ENCODE data around the gene LRRC45.

The LRRC45 gene

DNA sequence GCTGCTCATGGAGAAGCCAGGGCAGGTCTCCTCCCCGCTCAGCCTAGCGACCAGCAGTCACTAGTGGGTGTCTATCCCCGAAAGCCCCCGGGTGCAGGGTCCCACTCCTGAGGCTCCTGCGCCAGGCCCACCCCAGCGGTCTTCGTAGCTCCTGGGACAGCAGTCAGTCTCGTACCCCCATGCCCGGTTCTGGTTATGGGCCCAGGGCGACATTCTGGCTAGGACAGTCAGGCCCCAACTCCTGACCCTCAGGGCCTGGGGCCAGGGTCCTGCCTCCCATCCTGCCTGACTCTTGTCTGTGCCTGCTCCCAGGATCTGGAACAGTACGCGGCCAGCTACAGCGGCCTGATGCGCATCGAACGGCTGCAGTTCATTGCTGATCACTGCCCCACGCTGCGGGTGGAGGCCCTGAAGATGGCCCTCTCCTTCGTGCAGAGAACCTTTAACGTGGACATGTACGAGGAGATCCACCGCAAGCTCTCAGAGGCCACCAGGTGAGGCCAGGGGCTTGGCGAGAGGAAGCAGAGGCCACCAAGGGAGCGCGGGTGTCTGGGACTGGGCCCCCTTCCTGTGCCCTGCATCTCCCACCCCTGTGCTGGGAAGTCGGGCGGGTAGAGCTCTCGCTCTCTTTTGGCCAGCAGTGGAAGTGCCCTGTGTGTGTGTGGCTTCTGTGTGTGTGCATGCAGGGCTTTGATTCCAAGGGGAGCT is 30.6 kb downstream of the LRRC45 start:
- no peak for DNase-seq

DNA sequence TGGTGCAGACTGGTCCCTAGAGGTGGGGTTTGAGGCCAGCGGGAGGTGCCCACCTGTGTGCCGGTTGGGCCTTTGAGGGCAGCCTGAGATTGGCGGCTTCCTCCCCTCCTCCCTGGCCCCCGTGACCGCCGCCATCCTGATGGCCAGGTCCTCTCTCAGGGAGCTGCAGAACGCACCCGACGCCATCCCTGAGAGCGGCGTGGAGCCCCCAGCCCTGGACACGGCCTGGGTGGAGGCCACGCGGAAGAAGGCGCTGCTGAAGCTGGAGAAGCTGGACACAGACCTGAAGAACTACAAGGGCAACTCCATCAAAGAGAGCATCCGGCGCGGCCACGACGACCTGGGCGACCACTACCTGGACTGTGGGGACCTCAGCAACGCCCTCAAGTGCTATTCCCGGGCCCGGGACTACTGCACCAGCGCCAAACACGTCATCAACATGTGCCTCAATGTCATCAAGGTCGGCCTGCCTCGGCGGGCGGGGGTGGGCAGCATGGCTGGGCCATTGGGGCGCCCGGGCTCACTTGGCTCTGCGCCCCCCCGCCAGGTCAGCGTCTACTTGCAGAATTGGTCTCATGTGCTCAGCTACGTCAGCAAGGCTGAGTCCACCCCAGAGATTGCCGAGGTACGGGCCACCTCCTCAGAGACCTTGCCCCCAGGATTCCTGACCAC is 31.4 kb downstream of the LRRC45 start:
- no peak for DNase-seq

DNA sequence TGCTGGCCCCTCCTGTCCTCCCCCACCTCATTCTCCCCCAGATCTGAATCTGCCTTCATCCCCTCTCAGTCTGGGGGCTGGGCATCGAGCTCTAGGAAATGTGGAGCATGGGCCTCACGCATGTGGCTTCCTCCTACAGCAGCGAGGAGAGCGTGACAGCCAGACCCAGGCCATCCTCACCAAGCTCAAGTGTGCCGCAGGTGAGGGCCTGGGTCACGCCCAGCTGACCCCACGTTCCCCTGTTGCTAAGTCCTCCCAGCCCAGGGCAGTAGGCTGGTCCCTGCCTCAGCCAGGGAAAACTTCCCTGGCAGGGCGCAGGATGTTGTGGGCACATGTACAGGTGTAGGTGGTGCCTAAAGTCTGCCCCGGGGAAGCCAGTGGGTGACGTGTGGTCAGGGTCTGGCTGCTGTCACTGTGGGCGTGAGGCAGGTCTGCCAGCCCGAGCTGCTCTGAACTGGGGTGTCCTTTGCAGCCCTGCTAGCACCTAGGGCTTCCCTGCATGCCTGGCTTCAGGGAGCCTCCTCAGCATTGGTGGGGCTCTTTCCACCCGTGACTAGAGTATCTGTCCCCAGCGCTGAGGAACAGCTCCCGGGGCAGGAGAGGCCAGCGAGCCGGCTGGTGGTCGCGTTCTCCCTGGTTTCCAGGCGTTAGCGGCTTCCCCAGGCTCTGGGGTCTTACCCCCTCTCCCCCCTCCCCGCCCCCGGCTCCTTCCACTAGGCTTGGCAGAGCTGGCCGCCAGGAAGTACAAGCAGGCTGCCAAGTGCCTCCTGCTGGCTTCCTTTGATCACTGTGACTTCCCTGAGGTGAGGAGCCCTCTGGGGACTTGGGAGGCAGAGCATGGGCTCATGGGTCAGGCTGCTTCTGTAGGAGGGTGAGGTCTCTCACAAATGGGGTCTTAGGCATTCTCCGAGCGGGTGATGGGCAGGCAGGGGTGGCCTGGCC is 32.2 kb downstream of the LRRC45 start:
- DNase-seq: no peak

- DNase-seq: no peak
Observed at GRCh38 chr17:82055965-82056728, 33.0 kb downstream of the LRRC45 start.

DNA sequence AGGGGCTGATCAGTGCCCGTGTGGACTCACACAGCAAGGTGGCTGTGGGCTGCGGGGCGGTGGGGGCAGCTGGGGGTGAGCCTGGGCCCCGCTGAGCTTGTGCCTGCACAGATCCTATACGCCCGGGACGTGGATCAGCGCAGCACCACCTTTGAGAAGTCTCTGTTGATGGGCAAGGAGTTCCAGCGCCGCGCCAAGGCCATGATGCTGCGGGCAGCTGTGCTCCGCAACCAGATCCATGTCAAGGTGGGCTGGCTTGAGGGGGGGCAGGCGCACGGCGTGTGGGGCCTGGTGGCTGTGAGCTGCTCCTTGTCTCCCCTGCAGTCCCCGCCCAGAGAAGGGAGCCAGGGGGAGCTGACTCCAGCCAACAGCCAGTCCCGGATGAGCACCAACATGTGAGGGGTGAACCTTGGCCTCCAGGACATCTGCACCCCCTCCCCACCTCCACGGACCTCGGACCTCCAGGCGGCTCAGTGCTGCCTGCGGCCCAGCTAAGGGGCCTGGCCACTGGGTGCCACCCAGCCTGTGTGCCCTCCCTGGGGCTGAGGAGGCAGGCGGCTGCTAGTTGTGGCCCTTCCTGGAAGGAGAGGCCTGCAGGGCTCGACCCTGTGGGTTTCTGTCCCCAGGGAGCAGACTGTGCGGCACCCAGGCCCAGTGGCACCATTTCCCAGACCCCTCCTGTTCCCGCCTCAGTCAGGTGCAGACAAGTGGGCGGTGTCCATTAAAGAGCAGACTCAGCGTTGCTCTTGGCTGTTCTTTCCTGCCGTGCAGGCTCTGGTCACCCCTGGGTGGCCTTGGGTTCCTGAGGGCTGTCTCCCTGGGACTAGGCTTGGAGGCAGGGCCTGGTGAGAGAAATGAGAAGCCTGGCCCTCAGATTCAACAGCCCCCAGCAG is 33.9 kb downstream of the LRRC45 start:
- no peak for DNase-seq

GRCh38 chr17:82058230-82058854 is 35.2 kb downstream of the LRRC45 start:
- DNase-seq: no peak

GRCh38 chr17:82058855-82059249 is 35.7 kb downstream of the LRRC45 start:
- no peak for DNase-seq

- no peak for DNase-seq
Observed at GRCh38 chr17:82059272-82060000, 36.3 kb downstream of the LRRC45 start.

DNA sequence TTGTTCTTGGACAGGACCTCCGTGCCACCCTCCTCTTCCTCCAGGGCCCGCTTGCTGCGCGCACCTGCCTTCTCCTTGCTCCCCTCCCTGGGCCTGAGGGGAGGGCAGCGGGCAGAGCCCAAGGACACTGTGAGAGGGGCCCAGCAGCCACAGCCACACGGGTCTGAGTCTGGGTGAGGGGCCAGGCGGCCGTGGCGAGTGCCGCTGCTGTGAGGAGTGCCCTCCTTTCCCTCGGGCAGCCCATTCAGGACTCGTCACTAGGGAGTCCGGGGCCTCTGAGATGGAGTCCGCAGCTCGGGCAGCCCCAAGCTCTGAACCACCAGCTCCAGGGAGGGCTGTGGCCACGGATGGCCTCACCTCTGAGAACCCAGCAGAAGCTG is 36.9 kb downstream of the LRRC45 start:
- no peak for DNase-seq

DNA sequence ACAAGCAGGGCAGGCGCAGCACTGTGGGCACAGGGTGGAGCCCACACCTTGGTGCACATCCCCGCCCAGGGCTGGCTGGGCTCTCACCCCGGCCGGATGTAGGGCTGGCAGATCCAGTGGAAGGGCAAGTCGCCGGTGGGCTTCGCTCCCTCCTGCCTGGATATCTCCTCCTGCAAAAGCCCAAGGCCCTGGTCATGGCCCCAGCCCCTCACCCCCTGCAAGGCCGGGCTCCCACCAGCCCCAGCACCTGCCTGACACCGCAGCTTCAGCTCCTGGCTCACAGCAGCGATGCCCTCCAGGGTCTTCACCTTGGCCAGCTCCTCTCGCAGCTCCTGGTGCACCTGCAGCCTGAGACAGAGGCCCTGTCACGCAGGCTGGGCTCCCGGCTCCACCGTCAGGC is 37.5 kb downstream of the LRRC45 start:
- DNase-seq: no peak

DNA sequence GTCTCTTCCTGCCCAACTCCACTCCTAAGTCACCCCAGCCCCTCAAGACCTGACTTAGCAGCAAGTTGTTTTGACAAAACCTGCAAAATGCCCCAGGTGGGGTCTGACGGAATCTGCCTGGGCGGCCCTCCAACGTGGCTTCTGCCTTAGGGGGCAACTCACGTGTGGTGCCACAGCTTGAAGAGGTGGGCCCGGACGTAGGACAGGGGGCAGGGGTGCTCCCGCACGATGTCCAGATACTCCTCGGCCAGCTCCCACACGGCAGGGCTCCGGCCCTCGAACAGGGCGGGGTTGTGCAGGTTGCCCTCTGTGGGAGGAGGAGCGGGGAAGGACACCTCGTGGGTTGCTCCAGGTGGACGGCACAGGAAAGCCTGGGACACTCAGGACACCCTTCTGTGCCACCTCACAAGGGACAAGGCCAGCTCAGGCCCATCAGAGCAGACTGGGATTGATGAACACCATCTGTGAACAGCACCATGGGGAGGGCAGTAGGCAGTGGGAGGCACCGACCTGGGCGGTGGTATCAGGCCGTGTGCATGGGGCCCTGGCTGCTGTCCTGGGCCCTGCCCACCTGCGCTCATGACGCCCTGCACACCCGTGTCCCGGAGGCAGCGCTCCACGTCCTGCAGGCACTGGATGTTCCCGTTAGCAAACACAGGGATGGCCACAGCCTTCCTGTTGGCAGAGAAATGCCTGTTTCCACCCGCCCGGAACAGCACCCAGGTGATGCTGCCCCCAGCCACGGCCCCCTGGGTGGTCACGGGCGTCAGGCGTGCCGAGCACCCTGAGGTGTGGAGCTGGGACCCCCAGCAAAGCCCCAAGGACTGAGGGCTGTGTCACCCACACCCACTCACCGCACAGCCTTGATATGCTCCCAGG is 38.2 kb downstream of the LRRC45 start:
- DNase-seq: no peak

DNA sequence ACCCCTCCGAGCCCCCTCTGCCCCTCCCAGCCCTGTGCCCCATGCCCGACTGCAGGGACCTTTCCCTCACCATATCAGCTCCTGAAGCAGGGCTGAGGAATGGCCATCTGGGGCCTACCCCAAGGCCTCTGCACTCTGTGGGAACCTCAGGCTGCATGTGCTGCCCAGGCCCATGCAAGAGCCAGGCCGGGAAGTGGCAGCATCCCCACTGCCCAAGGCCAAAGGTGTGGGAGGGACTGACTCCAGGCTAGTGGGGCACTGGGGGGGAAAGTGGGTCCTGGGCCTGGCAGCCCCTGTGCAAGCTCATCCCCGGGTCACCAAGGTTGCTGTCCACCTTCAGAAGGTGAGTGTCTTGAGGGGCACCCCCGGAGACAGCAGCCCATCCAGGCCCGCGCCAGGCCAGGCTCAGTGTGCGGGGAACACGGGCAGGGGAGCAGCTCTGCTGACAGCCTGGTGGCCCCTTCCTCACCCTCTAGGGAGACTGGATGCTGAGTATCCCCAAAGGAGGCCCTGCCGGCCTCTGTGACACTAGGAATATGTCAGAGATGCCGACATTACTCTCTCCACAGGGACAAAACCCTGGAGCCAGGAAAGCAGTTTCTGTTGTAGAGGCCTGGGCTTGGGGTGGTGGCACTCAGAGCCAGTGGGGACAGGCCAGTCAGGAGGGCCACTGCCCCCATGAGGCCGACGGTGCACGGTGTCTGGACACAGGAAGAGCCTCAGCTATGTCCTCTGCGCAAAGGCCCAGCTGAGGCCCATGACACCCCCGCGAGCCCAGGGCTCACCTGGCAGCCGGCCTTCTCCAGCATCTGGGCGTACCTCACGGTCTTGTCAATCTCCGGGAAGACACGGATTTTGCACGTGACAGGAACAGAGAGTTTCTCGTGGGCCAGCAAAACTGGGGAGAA is 39.2 kb downstream of the LRRC45 start:
- no peak for DNase-seq

DNA sequence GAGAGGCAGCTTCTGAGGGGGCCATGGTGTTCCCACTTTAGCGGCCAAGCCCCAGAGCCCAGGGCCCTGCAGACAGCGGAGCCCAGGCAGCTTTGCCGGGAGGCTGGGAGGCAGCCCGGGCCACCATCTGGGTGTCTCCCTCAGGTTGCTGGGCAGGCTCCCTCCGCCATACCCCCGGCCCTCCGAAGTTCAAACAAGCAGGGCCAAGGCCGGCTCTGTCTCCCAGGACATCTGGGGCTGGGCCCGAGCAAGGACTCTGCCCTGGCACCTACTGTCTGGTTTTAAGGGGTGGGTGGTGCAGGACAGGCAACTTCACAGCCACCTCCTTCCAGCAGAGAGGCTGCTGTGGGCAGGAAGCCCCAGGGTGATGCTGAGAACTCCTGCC is 39.9 kb downstream of the LRRC45 start:
- no peak for DNase-seq

- DNase-seq: no peak
Observed at GRCh38 chr17:82063424-82064415, 40.6 kb downstream of the LRRC45 start.

DNA sequence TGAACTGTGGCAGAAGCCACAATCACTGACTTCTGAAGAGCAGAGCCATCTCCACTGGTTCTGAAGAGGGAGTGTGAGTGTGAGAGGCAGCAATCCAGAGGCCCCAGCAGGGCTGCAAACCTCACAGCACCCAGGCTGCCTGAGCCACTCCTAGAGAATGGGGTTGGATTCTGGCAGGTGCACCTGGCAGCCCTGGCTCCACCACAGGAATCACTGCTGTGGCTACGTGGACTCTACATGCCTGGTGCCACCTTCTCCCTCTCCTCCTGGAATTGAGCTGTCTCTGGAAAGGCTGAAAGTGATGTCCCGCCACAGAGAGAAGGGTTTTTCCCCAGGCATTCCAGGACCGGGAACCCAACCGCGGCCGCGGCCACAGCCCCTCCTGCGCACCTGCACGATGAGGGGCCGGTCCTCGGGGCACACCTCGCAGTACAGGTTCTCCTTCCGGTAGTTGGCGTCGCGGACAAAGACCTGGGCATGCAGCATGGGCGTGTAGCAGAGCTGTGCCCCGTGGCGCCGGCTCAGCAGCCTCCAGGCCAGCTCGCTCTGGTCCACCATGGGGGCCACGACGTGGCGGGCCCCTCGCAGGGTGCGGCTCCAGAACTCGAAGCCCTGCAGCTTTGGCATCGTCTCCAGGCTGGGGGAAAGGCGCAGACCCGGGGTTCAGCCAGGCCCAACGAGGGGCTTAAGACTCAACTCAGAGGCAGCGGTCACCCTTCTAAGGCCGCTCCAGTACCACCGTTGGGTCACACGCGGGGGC is 41.5 kb downstream of the LRRC45 start:
- DNase-seq: peak in 1 of 2 experiments; percentile 63

- peak in 1 of 2 experiments; percentile 56 for DNase-seq
Observed at GRCh38 chr17:82065193-82065637, 42.1 kb downstream of the LRRC45 start.

Measured in NCI-H526 (cell line).